Measurements from ENCODE around the gene VN1R2.
"Not testable (repeated sequence)": the region's sequence is repeated elsewhere in the genome, so short reads cannot be mapped to it uniquely, and the experiment has no call there.

Gene VN1R2, protein sequence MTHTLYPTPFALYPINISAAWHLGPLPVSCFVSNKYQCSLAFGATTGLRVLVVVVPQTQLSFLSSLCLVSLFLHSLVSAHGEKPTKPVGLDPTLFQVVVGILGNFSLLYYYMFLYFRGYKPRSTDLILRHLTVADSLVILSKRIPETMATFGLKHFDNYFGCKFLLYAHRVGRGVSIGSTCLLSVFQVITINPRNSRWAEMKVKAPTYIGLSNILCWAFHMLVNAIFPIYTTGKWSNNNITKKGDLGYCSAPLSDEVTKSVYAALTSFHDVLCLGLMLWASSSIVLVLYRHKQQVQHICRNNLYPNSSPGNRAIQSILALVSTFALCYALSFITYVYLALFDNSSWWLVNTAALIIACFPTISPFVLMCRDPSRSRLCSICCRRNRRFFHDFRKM

DNA sequence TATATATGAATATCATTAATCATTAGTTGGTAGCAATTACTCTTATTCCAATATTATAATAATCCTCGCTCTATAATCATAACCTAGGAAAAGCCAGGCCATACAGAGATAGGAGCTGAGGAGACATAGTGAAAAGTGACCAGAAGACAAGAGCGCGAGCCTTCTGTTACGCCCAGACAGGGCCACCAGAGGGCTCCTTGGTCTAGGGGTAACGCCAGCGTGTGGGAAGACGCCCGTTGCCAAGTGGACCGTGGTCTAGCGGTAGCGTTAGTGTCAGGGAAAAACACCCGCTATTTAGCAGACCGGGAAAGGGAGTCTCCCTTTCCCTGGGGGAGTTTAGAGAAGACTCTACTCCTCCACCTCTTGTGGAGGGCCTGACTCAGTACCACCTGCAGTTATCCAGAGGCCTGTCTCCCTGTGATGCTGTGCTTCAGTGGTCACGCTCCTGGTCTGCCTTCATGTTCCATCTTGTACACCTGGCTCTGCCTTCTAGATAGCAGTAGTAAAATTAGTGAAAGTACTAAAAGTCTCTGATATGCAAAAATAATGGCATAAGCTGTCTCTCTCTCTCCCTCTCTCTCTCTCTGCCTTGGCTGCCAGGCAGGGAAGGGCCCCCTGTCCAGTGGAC lies at the start of gene VN1R2:
Gene VN1R2, plus strand, starts transcription at position 578 of the 628 bp plus-strand sequence. CDS start 84 bp downstream, outside the sequence.
- not testable (repeated sequence) for DNase-seq

DNA sequence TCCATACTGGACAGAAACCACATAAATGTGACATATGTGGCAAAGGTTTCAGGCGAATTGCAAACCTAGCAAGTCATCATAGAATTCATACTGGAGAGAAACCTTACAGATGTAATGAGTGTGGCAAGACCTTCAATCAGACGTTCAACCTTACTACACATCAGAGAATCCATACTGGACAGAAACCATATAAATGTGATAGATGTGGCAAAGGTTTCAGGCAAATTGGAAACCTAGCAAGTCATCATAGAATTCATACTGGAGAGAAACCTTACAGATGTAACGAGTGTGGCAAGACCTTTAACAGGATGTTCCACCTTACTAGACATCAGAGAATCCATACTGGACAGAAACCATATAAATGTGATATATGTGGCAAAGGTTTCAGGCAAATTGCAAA lies 46.5 kb upstream of the VN1R2 start:
- DNase-seq, result not testable (repeated sequence)

DNA sequence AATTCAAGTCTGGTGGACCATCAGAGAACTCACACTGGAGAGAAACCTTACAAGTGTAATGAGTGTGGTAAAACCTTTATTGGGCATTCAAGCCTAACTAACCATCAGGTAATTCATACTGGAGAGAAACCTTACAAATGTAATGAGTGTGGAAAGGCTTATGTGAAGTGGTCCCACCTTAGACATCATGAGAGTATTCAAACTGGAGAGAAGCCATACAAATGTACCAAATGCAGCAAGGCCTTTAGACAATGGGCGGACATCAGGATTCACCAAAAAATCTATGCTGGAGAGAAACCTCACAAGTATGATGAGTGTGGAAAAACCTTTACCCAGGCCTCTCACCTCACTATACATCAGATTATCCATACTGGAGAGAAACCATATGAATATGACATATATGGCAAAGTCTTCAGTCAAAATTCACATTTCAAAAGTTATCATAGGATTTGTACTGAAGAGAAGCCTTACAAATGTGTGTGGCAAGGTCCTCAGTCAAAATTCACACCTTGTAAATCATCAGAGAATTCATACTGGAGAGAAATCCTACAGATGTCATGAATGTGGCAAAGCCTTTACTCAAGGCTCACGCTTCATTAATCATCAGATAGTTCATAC lies 45.3 kb upstream of the VN1R2 start:
- no peak for DNase-seq

DNA sequence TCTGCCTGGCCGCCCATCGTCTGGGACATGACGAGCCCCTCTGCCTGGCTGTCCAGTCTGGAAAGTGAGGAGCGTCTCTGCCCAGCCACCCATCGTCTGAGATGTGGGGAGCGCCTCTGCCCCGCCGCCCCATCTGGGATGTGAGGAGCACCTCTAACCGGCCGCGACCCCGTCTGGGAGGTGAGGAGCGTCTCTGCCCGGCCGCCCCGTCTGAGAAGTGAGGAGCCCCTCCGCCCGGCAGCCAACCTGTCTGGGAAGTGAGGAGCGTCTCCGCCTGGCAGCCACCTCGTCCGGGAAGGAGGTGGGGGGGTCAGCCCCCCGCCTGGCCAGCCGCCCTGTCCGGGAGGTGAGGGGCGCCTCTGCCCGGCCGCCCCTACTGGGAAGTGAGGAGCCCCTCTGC lies 35.4 kb upstream of the VN1R2 start:
- not testable (repeated sequence) for DNase-seq

DNA sequence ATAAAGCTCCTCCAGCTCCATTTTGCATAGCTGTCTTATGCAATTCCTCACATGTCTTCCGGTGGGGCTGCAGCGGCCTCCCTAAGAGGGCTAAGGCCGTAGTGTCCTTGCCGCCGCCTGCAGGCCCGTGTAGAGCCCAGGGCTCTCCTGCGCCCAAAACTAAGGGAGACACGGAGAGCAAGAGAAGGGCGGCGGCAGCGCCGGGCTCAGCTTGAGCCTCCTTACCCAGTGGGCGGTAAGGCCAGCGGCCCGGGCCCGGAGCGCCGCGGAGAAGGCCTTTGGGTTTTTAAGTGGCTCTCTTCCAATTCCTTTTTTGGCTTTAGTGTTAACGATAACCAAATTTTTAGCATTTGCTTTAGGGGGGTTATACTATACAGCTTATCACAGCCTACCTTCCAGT lies 33.5 kb upstream of the VN1R2 start:
- DNase-seq, result no peak

DNA sequence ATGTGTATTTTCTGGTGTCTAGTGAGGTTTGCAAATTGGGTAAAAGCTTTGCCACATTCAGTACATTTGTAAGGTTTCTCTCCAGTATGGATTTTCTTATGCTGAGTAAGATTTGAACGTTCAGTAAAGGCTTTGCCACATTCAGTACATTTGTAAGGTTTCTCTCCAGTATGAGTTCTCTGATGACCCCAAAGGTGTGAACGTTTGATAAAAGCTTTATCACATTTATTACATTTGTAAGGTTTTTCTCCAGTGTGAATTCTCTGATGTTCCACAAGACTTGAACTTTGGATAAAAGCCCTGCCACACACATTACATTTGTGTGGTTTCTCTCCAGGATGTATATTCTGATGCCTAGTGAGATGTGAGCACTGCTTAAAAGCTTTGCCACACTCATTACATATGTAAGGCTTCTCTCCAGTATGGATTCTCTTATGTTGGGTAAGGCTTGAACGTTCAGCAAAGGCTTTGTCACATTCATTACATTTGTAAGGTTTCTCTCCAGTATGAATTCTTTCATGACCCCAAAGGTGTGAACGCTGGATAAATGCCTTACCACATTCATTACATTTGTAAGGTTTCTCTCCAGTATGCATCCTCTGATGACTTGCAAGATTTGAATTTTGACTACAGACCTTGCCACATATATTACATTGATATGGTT lies 20.8 kb upstream of the VN1R2 start:
- DNase-seq, result no peak

DNA sequence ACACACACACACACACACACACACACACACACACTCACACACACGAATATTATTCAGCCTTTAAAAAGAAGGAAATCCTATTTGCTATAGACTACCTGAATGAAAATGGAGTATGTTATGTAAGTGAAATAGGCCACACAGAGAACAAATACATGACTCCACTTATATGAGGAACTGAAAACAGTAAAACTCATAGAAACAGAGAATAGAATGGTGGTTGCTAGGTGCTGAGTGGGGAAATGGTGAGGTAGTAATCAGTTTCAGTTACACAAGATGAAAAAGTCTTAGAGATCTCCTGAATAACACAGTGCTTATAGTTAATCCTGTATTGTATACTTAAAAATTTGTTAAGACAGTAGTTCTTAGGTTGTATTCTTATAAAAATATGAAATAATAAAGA lies 11.6 kb upstream of the VN1R2 start:
- no peak for DNase-seq

DNA sequence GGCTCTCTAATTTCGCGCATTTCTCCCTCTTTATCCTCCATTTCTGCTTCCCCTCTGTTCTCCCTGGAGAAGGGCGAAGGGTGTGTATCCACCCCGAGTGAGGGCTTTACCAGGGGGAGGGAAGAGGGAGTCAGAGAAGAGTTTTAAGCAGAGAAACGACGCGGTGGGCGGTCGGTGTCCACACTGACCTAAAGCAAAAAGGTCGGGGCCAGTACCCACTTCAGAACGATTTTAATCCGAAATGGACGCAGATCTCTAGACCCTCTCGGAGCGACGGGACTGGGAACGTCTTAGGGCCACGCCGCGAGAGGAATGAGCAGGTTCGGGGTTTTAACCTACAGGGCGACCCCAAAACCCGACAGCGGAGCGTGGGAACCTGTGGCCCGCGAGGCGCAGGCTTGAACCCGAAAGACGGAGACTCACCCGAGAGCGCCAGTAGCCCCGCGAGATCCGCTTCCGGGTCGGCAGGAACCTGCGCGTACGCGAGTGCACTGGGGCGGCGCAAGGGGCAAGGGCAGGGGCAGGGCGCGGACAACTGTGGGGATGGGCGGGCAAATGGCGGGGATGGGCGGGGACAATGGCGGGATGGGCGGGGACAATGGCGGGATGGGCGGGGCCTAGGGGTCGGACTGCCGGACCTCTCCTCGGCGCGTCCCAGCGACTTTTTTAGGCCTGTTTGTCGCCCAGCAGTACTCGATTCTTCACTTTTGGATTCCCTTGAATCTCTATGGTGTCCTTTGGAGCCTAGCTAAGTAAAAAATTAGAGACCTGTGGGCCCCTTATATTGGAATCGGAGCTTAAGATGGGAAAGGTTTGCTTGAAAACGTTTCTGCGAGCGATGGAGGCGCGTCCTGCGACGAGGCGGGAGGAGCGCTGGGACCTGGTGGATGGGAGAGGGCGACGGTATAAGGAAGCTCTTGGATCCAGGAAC lies 3.4 kb upstream of the VN1R2 start, which contains the start of gene ZNF677:
Gene ZNF677, minus strand, starts transcription at position 463 of the 931 bp plus-strand sequence. CDS start 3,323 bp downstream, outside the sequence.
- DNase-seq, result no peak

DNA sequence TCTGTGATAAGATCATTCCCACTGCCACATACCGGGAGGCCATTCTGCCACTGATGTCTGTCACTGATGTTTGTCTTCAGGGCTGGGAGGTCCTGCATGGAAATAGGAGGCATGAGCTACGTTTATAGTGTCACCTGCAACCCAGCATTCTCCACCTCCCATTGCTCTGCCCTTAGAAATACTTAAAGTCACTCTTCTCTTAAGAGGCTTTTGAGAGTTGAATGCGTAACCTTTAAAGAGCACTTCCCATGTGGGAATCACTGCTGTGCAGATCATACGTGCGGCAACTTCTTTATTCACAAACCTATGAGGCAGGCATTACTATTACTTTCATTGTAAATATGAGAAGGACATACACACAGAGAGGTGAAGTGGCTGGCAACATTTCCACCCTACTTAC lies 9.5 kb downstream of the VN1R2 start, which contains the start of gene VN1R4:
Gene VN1R4, minus strand, starts transcription at position 101 of the 400 bp plus-strand sequence. Its CDS starts 58 bp downstream, at position 43.
- DNase-seq, result not testable (repeated sequence)

DNA sequence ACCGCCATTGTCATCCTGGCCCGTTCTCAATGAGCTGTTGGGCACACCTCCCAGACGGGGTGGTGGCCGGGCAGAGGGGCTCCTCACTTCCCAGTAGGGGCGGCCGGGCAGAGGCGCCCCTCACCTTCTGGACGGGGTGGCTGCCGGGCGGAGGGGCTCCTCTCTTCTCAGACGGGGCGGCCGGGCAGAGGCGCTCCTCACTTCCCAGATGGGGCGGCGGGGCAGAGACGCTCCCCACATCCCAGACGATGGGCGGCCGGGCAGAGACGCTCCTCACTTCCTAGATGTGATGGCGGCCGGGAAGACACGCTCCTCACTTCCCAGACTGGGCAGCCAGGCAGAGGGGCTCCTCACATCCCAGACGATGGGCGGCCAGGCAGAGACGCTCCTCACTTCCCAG lies 11.8 kb downstream of the VN1R2 start:
- DNase-seq, result not testable (repeated sequence)

DNA sequence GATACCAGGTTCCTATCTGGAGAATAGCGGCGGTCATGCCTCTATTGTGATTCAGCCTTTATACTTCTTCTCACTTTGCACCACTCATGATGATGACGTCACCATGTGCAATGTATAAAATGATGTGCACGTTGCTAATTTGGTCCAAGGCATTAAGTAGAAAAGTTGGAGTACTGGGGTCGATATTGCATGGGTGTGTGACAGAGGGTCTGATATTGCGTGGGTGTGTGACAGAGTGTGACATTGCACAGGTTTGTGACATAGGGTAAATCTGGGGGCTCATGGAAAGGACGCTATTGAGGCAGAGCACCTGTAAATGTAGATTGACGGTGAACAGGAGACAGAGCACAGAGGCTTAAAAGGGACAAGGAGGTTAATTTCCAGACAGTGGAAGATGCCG lies 14.0 kb downstream of the VN1R2 start:
- no peak for DNase-seq

DNA sequence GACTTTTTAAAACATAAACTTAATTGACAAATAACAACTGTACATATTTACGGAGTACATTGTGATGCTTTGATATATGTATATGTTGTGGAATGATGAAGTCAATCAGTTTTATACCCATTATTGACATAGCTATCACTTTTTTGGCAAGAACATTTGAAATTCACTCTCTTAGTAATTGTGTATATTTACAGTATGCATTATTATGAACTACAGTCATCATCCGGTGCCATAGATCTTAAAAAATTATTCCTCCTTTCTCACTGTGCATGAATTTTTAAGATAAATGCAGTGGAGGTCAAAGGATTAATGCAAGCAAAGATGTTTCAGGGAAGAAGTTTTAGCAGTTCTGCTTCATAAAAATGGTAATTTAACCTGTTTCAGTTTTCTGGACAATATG lies 17.4 kb downstream of the VN1R2 start:
- DNase-seq, result no peak

DNA sequence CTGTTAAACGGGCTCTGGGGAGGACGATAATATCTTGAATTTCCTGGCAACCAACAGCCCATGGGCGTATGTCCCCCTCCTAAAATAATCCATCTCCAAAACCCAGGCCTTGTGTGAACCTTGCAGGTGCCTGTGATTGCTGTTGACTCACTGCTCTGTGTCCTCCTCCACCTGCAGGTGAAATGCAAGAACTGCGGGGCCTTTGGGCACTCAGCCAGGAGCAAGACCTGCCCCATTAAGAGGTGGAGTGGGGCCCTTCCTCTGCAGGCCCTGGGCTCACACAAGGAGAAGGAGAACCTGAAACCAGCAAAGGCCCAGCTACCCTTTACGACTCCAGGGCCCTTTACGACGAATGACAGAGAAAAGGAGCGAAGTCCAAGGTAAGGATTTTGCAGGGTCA lies 23.9 kb downstream of the VN1R2 start:
- not testable (repeated sequence) for DNase-seq

DNA sequence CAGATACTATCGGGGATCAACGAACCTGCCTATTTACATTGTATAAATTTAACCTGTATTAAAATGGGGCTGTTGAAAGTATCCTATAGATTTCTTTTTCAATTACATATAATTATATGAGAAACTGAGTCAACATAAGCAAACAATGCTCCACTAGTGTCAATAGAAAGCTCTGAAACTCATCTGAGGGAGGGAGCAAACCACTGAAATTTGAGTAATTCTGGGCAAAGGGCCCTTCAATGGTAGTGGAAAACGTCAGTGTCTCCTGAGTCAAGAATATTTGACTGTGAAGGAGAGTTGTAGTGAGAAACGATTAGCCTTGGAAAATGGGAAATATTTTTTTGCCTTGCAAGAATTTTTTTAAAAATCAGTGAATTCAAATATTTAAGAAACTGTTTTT lies 27.0 kb downstream of the VN1R2 start:
- no peak for DNase-seq

DNA sequence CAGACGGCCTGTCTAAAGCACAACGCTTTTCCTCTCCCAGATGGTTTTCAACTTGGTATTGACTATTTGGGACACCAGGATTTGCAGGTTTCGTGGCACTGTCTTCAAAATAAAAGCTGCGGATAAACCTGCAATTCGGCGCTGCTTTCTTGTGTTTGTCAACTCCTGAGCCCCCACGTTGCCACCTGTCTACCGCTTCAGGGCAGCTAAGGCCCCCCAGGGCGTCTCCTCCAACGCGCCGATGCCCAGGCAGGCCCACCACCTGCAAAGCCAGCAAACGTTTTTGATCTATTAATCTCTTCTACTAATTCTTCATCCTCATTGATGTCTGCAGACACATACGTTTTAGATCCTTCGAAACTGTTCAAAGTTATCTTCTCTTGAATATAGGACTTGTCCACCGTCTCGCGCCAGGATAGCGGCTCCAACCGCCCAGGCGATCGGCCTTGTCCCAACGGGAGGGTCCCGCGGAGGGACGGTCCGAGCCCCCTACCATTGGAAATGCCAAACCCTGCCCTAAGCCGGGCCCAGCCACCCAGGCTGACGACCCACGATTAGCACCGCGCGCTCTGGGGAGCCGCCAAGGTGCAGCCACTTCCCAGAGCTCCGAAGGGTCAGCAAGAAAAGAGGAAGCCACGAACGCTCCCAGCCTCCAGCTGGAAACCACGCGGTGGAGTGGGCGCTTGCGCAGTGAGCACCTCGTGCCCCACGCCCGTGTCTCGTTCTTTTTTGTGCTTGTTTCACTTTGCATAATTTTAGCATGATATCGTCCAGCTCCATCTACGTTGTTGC lies 32.9 kb downstream of the VN1R2 start:
- no peak for DNase-seq

DNA sequence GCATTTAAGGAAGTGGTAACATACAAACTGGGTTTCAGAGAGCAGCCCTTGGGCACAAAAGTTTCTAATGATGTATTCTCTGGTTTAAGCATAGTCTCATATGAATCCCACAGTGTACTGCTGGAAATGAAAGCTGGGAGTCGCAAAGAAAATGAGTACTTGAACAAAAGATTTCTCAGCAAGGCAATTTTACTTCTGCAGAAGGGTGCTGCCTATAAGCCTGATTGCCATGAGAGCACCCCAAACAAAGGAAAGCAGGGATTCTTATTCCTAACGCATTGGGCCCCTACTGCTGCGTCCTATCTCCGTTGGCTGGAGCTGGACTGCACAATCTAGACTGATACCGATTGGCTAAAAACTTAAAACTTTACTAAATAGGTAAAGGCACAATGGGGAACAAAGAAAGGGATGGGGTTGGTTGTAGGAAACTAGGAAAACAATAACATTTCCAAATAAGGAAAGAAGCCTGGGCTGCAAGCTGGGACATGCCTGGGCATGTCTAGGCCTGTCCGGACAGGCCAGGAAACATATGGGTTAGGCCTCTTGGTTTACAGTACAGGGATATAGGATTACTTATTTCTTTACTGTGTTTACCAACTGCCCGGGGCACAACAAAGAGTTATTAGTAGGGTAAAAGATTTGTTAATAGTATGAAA lies 36.8 kb downstream of the VN1R2 start:
- no peak for DNase-seq

DNA sequence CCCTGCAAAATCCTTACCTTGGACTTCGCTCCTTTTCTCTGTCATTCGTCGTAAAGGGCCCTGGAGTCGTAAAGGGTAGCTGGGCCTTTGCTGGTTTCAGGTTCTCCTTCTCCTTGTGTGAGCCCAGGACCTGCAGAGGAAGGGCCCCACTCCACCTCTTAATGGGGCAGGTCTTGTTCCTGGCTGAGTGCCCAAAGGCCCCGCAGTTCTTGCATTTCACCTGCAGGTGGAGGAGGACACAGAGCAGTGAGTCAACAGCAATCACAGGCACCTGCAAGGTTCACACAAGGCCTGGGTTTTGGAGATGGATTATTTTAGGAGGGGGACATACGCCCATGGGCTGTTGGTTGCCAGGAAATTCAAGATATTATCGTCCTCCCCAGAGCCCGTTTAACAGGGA lies 43.2 kb downstream of the VN1R2 start:
- DNase-seq, result not testable (repeated sequence)

DNA sequence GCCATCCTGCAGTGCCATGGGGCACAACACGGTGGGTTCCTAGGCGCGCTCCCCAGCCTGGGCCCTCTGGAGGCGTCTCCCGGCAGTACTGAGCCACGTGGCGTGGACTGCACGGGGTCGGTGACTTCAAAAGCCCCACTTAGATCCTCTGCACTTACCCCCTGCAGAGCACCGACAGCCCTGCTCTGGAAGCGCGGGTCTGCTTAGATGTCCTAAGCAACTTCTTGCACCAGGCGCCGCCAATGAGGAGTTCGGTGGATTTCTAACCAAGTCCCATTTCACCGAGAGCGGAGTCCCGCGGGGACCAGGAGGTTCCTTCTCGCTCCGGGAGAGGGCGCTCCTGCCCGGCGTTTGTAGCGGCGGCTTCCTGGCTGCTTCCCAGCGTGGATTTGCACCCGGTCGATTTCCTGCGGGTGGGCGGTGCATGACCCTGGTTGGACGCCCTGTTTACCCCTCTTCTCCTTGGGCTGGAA lies 50.3 kb downstream of the VN1R2 start:
- DNase-seq, result no peak

Data from AML-193 (cell line).